Measurements from ENCODE around the gene TOMM40L.
"Not testable (repeated sequence)": the region's sequence is repeated elsewhere in the genome, so short reads cannot be mapped to it uniquely, and the experiment has no call there.

The TOMM40L gene

DNA sequence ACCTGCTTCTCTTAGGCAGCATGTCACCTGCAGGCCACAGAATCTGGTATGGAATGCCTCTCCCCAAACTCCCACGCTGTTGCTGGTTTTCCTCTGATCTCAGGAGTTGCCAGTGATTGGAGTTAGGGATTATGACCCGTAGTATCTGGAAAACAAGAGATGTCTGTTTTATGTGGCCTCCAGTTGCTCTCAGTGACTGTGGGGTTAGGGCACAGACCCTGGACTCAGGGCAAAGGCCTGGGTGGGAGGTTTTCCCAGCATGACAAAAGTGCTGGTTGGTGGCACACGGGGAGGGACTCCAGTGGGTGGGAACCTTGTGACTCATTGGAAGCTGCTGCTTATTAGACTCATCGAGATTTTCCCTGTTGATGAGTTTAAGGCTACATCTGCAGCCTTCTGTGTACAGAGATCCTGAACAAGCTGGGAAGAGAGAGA, 12.2 kb downstream of the TOMM40L start, which contains the start of gene NR1I3:
TSS of gene NR1I3 (minus strand) at position 165 of the 435 bp plus-strand sequence. CDS start 1,638 bp downstream, outside the sequence.
- H2AFZ ChIP-seq (ENCODE audit: low read depth) = no peak within 1 kb of the TSS
- H3K4me1 ChIP-seq (ENCODE audit: low read depth, poor library complexity, severe bottlenecking) = no peaks in the 10 kb centered on the region
- no peaks in the 10 kb centered on the region for H3K79me2 ChIP-seq (ENCODE audit: insufficient read depth, low read depth)
- H3K27me3 ChIP-seq (ENCODE audit: insufficient read depth, low read depth) = no peaks in the 10 kb centered on the region
- H3K4me3 ChIP-seq (IDR thresholded peaks at IDR 0.05; ENCODE audit: insufficient read depth, low read depth, low read length) = no peak within 1 kb of the TSS
- H3K36me3 ChIP-seq (ENCODE audit: insufficient read depth) = no peaks in the 10 kb centered on the region
- TF ChIP-seq, protein P1, sequence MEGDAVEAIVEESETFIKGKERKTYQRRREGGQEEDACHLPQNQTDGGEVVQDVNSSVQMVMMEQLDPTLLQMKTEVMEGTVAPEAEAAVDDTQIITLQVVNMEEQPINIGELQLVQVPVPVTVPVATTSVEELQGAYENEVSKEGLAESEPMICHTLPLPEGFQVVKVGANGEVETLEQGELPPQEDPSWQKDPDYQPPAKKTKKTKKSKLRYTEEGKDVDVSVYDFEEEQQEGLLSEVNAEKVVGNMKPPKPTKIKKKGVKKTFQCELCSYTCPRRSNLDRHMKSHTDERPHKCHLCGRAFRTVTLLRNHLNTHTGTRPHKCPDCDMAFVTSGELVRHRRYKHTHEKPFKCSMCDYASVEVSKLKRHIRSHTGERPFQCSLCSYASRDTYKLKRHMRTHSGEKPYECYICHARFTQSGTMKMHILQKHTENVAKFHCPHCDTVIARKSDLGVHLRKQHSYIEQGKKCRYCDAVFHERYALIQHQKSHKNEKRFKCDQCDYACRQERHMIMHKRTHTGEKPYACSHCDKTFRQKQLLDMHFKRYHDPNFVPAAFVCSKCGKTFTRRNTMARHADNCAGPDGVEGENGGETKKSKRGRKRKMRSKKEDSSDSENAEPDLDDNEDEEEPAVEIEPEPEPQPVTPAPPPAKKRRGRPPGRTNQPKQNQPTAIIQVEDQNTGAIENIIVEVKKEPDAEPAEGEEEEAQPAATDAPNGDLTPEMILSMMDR (conservative IDR thresholded peaks at IDR 0.05; ENCODE audit: low read depth, low read length) = no peak
- no peak within 1 kb of the TSS for H3K27ac ChIP-seq
- H4K20me1 ChIP-seq (ENCODE audit: insufficient read depth) = no peaks in the 10 kb centered on the region
- no peak within 1 kb of the TSS for H3K9ac ChIP-seq
- no peak within 1 kb of the TSS for H3K4me2 ChIP-seq

DNA sequence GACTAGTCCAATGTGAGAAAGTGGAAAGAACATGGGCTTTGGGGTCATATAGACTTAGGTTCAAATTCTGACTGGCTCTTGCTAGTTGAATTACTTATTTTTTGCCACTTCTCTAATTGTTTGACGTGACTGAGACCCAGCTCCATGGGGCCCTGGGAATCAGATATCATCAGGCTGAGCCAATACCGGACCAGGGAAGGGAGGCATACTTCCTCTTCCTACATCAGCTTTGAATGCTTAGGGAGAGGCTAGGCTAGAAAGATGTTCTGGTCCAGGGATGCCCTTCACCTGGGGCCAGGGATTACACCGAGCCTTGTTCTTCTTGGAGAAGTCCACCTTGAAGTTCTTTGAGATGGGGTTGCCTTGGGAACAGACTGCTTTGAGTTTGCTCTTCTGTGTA, 15.8 kb downstream of the TOMM40L start:
- Histone ChIP-seq H4K20me1 (ENCODE audit: insufficient read depth) (no peaks in the 10 kb centered on the region), H3K27me3 (ENCODE audit: insufficient read depth, low read depth) (no peaks in the 10 kb centered on the region), H3K79me2 (ENCODE audit: insufficient read depth, low read depth) (no peaks in the 10 kb centered on the region), H3K9ac (no peak overlapping the region), H3K4me1 (ENCODE audit: low read depth, poor library complexity, severe bottlenecking) (no peaks in the 10 kb centered on the region), H3K36me3 (ENCODE audit: insufficient read depth) (no peaks in the 10 kb centered on the region), H3K4me3 (IDR thresholded peaks at IDR 0.05; ENCODE audit: insufficient read depth, low read depth, low read length) (no peak overlapping the region), H3K27ac (no peak overlapping the region), H2AFZ (ENCODE audit: low read depth) (no peak overlapping the region), H3K4me2 (no peak overlapping the region)
- TF ChIP-seq, protein P1 (conservative IDR thresholded peaks at IDR 0.05; ENCODE audit: low read depth, low read length) = no peak

DNA sequence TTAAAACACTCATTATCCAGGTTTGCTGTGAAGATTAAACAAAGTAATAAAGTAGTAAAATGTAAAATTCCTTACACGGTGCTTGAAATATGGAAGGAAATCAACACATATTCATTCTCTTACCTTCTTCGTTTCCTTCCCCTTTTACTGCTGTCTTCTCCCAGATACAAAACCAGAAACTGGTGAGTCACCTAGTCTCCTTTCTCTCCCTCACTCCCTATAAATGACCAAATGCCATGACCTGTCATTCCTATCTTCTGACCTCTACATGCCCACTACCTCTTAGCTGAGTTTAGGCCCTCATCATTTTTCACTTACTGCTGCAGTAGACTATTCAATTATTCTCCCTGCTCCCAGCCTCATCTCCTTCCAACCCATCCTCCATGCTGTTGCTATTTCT, 16.5 kb downstream of the TOMM40L start:
- Histone ChIP-seq H3K27ac (no peak overlapping the region), H3K4me3 (IDR thresholded peaks at IDR 0.05; ENCODE audit: insufficient read depth, low read depth, low read length) (no peak overlapping the region), H3K27me3 (ENCODE audit: insufficient read depth, low read depth) (no peaks in the 10 kb centered on the region), H3K79me2 (ENCODE audit: insufficient read depth, low read depth) (no peaks in the 10 kb centered on the region), H2AFZ (ENCODE audit: low read depth) (no peak overlapping the region), H3K4me1 (ENCODE audit: low read depth, poor library complexity, severe bottlenecking) (no peaks in the 10 kb centered on the region), H3K9ac (no peak overlapping the region), H4K20me1 (ENCODE audit: insufficient read depth) (no peaks in the 10 kb centered on the region), H3K36me3 (ENCODE audit: insufficient read depth) (no peaks in the 10 kb centered on the region), H3K4me2 (no peak overlapping the region)
- TF ChIP-seq, protein P1 (conservative IDR thresholded peaks at IDR 0.05; ENCODE audit: low read depth, low read length) = no peak

DNA sequence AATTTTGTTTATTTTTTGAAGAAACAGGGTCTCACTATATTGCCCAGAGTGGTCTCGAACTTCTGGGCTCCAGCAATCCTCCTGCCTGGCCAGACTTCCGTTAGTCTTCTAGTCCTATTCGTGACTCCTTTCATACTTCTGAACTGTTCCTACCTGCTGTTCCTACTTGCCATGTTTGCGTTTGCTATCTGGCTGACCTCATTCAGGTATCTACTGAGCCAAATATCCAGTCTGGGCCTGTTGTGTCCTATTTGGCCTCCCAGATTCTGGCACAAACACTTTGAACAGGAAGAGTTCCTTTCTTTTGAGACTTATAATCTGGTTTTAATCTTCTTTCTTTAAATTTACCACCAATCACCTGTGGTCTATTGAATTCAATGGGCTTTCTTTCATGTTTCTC, 19.0 kb downstream of the TOMM40L start:
- Histone ChIP-seq H3K27ac (no peak overlapping the region), H2AFZ (ENCODE audit: low read depth) (no peak overlapping the region), H4K20me1 (ENCODE audit: insufficient read depth) (no peaks in the 10 kb centered on the region), H3K4me1 (ENCODE audit: low read depth, poor library complexity, severe bottlenecking) (no peaks in the 10 kb centered on the region), H3K79me2 (ENCODE audit: insufficient read depth, low read depth) (no peaks in the 10 kb centered on the region), H3K4me2 (no peak overlapping the region), H3K9ac (no peak overlapping the region), H3K4me3 (IDR thresholded peaks at IDR 0.05; ENCODE audit: insufficient read depth, low read depth, low read length) (no peak overlapping the region), H3K27me3 (ENCODE audit: insufficient read depth, low read depth) (no peaks in the 10 kb centered on the region), H3K36me3 (ENCODE audit: insufficient read depth) (no peaks in the 10 kb centered on the region)
- TF ChIP-seq, protein P1 (conservative IDR thresholded peaks at IDR 0.05; ENCODE audit: low read depth, low read length) = no peak

DNA sequence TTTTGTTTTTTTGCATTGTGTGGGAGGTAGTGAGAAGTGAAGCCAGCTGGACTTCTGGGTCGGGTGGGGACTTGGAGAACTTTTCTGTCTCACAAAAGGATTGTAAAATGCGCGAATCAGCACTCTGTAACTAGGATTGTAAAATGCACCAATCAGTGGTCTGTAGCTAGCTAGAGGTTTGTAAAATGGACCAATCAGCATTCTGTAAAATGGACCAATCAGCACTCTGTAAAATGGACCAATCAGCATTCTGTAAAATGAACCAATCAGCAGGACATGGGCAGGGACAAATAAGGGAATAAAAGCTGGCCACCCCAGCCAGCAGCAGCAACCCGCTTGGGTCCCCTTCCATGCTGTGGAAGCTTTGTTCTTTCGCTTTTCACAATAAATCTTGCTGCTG, 24.2 kb downstream of the TOMM40L start:
- H3K4me2 ChIP-seq; H4K20me1 ChIP-seq (ENCODE audit: insufficient read depth); H3K36me3 ChIP-seq (ENCODE audit: insufficient read depth); H3K27ac ChIP-seq; H3K4me3 ChIP-seq (IDR thresholded peaks at IDR 0.05; ENCODE audit: insufficient read depth, low read depth, low read length); H2AFZ ChIP-seq (ENCODE audit: low read depth); H3K27me3 ChIP-seq (ENCODE audit: insufficient read depth, low read depth); H3K79me2 ChIP-seq (ENCODE audit: insufficient read depth, low read depth); H3K4me1 ChIP-seq (ENCODE audit: low read depth, poor library complexity, severe bottlenecking); H3K9ac ChIP-seq: not testable (repeated sequence)

Data from KMS-11 (cell line).